K562 (cell line): ENCODE results near the gene PLAC8L1. TPM values are rescaled to one million over a fixed set of nuclear protein-coding genes. Genes with fewer than 3 reads are reported as not detected.

ENCODE experiments used
- E2F8 ChIP-seq: fragments of 450-650 bp; IDR thresholded peaks from 2 replicates; pipeline ENCODE4 v1.7.1; 2018; ENCODE audit warnings: mild to moderate bottlenecking, low read depth; ENCODE audit not compliant: partially characterized antibody
- HDAC1 ChIP-seq, 2 experiments: fragments of 450-650 bp; IDR thresholded peaks; 2 replicates each; pipeline ENCODE4 v1.6.1; 2016 to 2017; ENCODE audit warnings: inconsistent platforms in 1 of 2, mild to moderate bottlenecking in 1 of 2, moderate library complexity in 1 of 2
- PTBP1 ChIP-seq: fragments of 200-400 bp; formaldehyde crosslinking; IDR thresholded peaks from 2 replicates; pipeline ENCODE4 v1.6.1; 2017; ENCODE audit warnings: low read depth, low read length
- PURB ChIP-seq: sonication (generic); formaldehyde crosslinking; IDR thresholded peaks from 2 replicates; pipeline ENCODE4 v1.9.0; 2021; ENCODE audit warnings: low read depth, mild to moderate bottlenecking, missing genetic modification reagents
- U2AF1 ChIP-seq: fragments of 200-400 bp; formaldehyde crosslinking; optimal IDR thresholded peaks from 2 replicates; pipeline ENCODE3; 2017; ENCODE audit warnings: mild to moderate bottlenecking, low read depth, low read length, moderate library complexity
- ZNF121 ChIP-seq: sonication (generic); formaldehyde crosslinking; conservative IDR thresholded peaks from 2 replicates; pipeline ENCODE4 v1.8.0; 2022; ENCODE audit warnings: missing genetic modification reagents
- polyA plus RNA-seq, 8 experiments: library from polyadenylated mRNA; depleted of rRNA in 4 of 8; stranded (reverse) in 5 of 8; unstranded in 3 of 8; fragments of >200 nt; fragmentation: Nextera tagmentation in 2 of 8; fragmentation: Illumina TruSeq in 1 of 8; extraction: Ambion mirVana in 2 of 8; extraction: Trizol in 1 of 8; gene quantifications; 2 replicates each; pipeline versions ENCODE4 v1.2.1 to v1.2.3, GENCODE V29; 2011 to 2014; ENCODE audit warnings: inconsistent platforms in 1 of 8, missing spikeins in 1 of 8
- total RNA-seq, 7 experiments: library from RNA; depleted of rRNA in 6 of 7; stranded (reverse); fragments of >200 nt in 6 of 7; fragmentation: Illumina TruSeq in 2 of 7; extraction: Trizol in 2 of 7; gene quantifications; 2 replicates each; pipeline versions ENCODE4 v1.2.1 to v1.2.3, GENCODE V29; 2011 to 2021; ENCODE audit warnings: low replicate concordance in 1 of 7
- TF ChIP-seq, protein P1 (sequence below): fragments of 250-450 bp; sonication (Bioruptor Pico); IDR thresholded peaks from 2 replicates; pipeline ENCODE4 v1.8.0; 2021; ENCODE audit warnings: borderline replicate concordance, mild to moderate bottlenecking, moderate library complexity; ENCODE audit not compliant: poor library complexity, severe bottlenecking
- TF ChIP-seq, protein P2 (sequence below): fragments of 450-650 bp; formaldehyde crosslinking; IDR thresholded peaks from 2 replicates; pipeline ENCODE4 v1.4.0; 2022; ENCODE audit warnings: missing genetic modification characterization

PLAC8L1 gene
- total and polyA plus RNA-seq, 9 of the 15 experiments (the other 6 are each of a cell fraction or from before 2014, with no cell fraction given), result 0.10 to 0.43 (median 0.26) TPM; not detected in 3

DNA sequence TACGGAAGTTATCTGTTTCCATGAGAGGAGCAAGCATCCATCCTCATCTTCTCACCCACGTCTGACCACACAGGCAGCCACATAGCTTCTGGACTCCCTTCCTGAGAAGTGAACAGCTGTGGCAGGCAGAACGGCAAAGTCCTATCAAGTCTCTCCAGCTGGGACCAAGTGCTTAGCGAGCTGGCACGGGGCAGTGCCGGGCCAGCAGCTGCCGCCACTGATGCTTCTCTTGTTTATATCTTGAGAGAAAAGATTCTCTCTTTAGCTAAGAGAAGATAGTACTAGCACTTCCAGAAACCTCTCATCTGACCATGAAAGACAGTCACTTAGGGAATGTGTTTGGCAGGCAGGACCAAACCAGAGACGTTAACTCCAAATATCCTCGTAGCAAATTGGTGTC lies 37.2 kb downstream of the PLAC8L1 start (continued):
- TF ChIP-seq E2F8 (no peak), ZNF121 (CRISPR knock-in tag) (no peak), PTBP1 (no peak), HDAC1 (IDR thresholded peaks at IDR 0.05) (no peak), U2AF1 (no peak), PURB (CRISPR knock-in tag) (no peak)
- TF ChIP-seq, protein P1, sequence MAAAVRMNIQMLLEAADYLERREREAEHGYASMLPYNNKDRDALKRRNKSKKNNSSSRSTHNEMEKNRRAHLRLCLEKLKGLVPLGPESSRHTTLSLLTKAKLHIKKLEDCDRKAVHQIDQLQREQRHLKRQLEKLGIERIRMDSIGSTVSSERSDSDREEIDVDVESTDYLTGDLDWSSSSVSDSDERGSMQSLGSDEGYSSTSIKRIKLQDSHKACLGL (CRISPR knock-in tag), result no peak
- TF ChIP-seq, protein P2, sequence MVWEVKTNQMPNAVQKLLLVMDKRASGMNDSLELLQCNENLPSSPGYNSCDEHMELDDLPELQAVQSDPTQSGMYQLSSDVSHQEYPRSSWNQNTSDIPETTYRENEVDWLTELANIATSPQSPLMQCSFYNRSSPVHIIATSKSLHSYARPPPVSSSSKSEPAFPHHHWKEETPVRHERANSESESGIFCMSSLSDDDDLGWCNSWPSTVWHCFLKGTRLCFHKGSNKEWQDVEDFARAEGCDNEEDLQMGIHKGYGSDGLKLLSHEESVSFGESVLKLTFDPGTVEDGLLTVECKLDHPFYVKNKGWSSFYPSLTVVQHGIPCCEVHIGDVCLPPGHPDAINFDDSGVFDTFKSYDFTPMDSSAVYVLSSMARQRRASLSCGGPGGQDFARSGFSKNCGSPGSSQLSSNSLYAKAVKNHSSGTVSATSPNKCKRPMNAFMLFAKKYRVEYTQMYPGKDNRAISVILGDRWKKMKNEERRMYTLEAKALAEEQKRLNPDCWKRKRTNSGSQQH (CRISPR knock-in tag), result no peak
